SHP77 (cell line): Measurements from ENCODE around the gene ALG8.
"Not testable (repeated sequence)": the region's sequence is repeated elsewhere in the genome, so short reads cannot be mapped to it uniquely, and the experiment has no call there.

ENCODE experiments used
- DNase-seq, 2 experiments: peaks; one replicate each; lab custom pipeline; 2025; lab: John Stamatoyannopoulos, UW

Gene ALG8

DNA sequence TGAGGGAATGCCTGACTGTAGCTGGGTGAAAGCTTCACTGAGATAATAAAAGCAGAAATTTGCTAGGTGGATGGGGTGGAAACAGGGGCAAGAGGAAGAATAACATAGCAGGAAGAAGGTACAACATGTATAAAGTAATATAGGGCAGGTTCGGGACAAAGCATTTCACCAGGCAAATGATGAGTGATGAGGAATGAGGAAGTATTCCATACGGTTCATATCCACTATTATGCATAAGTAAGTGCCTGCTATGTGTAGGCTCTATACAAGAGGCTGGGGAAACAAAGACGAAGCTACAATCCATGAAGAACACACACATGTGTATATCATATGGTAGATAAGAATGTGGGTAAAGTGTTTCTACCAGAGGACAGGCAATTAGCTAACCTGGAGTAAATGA, 67.7 kb downstream of the ALG8 start:
- no peak for DNase-seq

DNA sequence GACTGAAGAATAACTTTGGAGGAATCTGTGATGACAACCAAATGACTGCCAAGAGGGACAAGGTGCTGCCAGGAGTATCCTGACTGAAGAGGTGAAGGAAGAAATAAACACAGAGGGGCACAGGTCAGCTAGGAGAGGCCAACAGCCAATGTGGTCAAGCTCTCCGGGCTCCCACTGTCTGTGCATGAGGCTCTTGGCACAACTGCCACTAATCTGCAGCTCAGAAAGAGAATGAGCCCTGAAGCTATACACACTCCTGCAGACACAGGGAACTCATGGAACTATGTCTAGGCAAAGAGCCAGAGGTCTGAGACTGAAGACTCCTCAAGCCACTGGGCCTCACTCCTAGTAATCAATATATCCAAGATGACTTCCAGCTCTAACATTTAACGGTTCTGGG, 68.8 kb downstream of the ALG8 start:
- DNase-seq = no peak

DNA sequence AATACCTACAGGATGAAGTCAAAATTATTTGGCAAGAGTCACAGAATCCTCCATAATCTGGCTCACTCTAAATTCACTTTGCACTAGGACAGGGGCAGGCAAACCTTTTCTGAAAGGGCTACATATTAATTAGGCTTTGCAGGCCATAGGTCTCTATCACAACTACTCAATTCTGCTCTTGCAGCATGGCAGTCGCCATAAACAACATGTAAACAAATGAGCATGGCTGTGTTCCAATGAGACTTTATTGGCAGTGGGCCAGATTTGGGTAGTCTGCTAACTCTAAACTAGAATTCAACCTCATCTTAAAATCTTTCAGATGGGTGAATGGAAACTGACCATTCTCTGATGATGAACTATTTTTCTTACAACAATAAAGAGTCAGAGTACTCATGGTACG, 70.0 kb downstream of the ALG8 start:
- DNase-seq = no peak

DNA sequence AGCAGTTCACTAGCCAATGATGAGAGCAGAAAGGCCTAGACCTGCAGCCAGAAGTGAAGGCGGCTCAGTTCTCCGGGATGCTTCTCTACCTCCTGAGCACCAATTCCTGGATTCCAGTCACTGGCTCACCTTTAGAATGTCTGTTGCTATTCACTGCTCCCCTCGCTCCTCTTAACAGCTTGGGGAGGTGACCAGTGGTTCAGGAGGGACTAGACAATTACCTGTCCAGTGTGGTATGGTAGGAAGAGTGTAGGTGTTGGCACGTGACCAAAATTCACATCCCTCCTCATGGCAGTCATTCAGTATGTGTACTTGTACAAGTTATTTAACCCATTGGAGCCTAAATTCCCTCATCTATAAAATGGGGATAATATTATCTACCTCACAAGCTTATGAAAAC, 71.7 kb downstream of the ALG8 start:
- no peak for DNase-seq

DNA sequence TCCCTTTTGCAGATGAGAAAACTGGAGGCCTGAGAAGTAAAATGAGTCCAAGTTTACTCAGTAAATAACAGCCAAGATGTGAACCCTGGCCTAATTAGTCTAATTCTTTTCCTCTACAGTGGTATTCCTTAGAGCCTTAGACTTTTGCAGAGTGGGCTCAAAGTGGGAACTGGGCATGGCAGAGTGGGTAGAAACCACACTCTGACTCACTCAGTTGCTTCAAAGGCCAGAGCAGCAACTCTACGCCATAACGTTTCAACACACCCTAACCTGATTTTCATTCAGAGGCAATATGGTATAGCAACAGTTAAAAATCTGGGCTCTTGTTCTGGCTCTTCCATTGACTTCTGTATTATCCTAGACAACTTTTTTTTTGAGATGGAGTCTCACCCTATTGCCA, 73.0 kb downstream of the ALG8 start:
- DNase-seq = no peak

DNA sequence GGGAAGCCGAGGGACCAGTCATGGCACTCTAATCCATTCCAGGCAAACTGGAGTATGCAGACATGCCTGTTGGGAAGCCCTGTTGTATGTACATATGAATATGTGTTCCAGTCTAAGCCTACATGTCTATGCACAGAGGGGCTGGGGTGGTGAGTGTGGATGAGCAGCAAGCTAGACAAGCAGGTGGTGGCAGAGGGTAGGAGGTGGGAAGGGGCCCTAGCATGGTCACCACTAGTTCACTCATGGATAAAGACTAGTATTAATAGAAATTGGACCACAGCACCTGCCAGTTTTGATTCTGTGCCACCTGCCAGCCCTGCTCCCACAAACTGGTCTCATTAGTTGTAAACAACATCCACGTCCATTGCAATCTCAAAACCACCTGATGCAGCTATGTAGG, 74.2 kb downstream of the ALG8 start:
- DNase-seq = no peak

DNA sequence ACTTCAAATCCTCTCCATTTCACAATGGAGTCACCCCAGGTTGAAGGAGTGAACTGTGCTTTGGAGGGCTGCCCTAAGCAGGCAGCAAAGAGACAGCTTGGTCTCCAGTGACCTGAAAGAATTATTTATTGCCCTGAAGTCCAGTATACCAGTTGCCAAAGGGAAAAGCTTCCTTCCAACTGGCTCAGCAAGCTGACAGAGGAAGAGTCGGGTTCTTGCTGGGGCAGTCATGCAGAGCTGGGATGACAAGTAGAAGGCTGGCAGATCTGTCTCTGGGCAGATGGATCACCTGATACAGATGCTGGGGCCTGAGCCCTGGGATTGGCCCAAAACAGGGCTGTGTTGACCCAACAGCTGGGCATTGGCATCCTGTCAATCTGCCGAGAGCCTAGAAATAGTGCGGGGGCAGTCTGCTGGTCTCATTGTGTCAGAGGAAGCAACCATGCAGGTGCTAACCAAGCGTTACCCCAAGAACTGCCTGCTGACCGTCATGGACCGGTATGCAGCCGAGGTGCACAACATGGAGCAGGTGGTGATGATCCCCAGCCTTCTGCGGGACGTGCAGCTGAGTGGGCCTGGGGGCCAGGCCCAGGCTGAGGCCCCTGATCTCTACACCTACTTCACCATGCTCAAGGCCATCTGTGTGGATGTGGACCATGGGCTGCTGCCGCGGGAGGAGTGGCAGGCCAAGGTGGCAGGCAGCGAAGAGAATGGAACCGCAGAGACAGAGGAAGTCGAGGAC, 75.8 kb downstream of the ALG8 start, which contains the start of gene THRSP:
THRSP (plus strand) TSS at position 422 of the 742 bp plus-strand sequence; CDS start at position 443, 21 bp downstream.
- DNase-seq = no peak

DNA sequence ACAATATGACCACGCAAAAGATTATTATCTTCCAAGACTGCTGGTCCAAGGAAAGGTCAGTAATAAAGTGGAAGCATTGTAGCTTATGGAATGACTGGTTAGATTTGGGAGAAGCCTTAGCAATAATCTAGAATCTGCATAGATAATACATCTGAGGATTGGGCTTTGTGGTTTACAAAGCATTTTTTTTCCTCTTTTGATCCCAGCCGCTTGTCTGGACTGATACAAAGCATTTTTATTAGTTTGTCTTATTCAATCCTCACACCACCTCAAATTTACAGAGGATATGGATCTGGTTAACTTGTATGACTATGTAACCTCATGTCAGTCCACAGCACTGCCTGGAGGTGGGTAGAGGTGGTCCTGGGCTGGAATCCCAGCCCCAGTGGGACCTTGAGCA, 76.8 kb downstream of the ALG8 start:
- no peak for DNase-seq

DNA sequence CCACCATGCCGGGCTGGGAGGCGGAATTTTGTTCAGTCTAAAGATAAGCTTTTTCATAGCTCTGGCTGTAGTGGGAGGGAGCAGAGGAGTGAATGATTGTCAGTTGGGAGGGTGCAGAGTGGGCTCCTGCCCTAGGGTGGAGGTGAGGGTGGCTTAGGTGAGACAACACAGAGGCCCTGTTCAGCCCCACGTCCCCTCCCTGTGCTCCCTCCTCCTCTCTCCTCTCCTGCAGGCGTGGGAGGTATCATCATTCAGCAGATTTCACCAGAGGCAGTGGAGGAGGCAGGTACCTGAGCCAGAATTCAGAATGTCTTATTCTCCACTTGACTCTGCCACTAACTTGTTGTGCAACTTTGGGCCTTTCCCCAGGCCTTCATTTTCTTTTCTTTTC, 77.5 kb downstream of the ALG8 start:
- DNase-seq = no peak

DNA sequence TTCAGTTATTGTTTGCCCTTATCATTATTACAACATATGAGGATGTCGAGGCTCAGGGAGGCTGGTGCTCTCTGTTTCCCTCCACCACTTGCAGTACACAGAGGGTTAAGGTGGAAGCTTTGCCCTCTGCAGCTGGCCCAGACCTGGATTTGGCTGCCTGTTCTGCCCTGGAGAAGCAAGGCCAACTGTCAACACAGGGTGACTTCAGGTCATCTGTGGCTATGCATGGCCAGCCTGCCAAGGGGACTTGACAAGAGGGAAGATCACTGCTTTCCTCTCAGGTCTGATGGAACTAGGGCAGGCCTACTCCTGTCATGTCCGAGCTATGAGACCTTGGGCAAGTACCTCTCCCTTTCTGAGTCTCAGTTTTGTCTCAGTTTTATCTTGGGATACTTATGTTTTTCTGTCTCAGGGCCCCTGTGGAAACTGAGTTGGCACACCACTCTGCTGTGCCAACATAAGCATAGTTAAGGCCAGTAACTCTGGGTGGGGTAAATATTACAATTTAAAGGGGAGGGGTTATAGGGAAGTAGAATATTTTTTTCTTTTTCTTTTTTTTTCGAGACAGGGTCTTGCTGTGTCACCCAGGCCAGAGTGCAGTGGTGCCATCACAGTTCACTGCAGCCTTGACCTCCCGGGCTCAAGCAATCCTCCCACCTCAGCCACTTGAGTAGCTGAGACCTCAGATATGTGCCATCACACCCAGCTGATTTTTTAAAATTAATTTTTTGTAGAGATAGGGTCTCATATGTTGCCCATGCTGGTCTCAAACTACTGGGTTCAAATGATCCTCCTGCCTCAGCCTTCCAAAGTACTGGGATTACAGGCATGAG, 78.1 kb downstream of the ALG8 start:
- peak; percentile 18 to 62 for DNase-seq

DNA sequence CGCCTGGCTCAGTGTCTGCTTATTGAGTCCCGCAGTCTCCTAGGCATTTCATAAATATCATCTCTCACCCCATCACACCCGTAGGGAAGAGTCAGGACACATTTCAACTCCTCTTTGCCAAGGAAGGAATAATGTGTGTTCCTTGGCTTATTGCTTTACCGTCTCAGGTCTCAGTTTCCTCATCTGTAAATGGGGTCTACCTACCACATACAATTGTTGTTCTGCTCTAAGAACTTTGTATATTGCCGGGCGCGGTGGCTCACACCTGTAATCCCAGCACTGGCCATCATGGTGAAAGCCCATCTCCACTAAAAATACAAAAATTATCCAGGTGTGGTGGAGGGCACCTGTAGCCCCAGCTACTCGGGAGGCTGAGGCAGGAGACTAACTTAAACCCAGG, 78.9 kb downstream of the ALG8 start:
- no peak for DNase-seq

DNA sequence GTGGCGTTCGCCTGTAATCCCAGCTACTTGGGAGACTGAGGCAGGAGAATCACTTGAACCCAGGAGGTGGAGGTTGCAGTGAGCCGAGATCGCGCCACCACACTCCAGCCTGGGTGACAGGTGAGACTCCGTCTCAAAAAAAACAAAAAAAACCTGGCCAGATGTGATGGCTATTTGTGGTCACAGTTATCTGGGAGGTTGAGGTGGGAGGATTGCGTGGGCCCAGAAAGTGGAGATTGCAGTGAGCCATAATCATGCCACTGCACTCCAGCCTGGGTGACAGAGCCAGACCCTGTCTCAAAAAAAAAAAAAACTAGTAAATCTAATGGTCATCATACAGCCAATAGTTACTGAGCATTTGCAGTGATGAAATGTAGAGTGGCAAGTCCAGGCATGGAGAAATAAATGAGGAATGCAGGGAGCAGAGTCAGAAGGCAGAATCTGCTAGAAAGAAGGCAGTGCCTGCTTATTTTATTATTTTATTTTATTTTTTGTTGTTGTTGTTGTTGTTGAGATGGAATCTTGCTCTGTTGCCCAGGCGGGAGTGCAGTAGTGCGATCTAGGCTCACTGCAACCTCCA, 79.6 kb downstream of the ALG8 start:
- DNase-seq = not testable (repeated sequence)

DNA sequence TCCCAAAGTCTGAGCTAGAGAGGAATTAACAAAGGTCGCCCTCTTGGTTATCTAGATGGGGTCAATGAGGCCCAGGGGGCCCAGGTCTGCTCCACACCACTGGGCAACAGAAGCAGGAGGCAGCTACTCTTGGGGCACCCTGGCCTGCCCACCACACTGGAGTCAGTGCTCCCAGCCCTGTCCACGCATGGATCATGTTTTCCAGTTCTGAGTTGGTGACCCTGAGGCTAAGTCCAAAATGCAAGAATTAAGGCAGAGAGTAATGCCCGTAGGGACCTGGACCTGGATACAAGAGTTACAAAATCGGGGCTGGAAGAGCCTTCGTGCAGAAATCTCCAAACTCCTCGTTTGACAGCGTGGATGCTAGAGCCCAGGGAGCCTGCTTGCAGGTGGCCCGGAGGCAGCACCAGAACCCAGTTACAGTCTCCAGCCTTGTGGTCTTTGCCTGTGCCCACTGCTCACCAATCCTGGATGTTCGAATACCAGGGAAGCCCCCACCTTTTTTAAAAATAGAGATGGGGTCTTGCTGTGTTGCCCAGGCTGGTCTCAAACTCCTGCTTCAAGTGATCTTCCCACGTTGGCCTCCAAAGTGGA, 81.9 kb downstream of the ALG8 start:
- no peak for DNase-seq

DNA sequence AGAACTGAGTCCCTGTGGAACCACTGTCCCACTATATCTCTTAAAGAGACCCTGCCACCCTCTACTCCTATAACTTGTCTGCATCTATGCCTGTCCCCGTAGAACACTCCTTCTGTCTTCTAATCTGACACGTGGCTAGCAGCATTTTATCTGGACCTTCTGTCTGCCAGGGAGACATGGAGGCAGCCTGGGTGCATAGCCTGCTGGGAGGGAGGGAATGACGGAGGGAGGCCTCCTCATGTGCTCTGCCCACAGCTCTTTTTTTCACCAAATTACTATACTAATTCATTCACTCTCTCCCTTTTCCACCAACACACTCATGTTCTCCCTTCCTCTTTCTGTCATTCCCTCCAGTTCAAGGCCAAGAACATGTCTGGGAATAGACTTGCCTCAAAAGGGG, 83.3 kb downstream of the ALG8 start:
- DNase-seq = no peak

DNA sequence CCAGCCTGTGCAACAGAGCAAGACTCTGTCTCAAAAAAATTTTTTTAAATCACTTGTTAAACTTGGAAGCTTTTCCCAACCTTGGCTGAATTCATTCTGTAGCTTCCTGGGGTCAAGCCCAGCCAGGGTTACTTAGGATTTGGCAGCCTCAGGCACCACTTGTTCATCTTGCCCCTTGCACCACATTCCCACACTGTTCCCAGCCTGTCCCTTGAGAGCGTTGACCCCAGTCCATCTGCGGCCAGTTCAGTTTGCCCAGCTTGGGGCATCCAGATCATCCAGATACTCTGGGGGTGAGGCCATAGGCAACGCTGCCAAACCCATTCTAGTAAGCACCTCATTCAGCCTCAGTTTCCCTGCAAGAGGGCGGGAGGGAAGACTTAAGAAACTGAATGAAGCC, 84.5 kb downstream of the ALG8 start:
- no peak for DNase-seq

DNA sequence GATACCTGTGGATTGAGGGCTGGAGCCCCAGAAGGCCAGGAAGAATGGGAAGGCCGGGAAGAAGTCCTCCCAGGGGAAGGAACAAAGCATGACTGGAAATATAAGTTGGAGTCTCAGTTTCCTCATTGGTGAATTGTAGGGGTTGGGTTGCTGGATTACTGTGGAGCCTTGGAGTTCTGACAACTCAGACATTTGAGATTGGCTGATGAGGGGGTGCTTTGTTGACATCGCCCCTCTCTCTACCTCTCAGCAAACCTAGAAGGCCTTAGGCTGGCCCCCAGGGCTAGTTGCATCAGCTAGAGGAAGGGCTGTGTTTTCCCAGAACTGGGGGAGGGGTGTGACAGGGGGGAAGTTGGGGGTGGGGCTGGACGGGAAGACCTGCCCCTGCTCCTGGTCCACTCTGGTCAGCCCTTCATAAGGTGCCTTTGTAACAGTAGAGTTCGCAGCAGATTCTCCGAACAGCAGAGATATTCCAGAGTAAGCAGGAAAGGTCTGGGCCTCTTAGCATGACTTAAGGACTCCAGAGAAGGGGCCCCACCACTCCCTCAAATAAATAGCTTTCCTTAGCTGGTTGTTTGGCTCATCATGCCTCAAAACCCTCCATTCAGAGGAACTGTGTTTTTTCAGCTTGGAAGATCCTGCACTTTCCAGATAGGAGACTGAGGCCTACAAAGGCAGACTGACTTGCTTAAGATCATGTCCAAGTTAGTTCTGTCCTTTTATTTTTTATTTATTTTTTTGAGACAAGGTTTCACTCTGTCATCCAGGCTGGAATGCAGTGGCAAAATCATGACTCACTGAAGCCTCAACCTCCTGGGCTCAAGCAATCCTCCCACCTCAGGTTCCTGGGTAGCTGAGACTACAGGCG, 88.2 kb downstream of the ALG8 start:
- no peak for DNase-seq
